CD4-positive, alpha-beta T cell (primary cell): ENCODE results near the gene OLFML2B. TPM values are rescaled to one million over a fixed set of nuclear protein-coding genes. Genes with fewer than 3 reads are reported as not detected.
"Not testable (repeated sequence)": the region's sequence is repeated elsewhere in the genome, so short reads cannot be mapped to it uniquely, and the experiment has no call there.

ENCODE experiments used
- ATAC-seq: fragments of 200-7000 bp; cut with Tn5 transposase; one replicate; pipeline ENCODE4 v1.10.0; 2022; ENCODE audit warnings: mild to moderate bottlenecking; ENCODE audit not compliant: poor library complexity
- CTCF ChIA-PET: fragments of 350-600 bp; sonication (Branson Sonifier 250); formaldehyde crosslinking; loops from one replicate; lab custom pipeline; 2021; ENCODE audit warnings: antibody characterized with exemption, inconsistent platforms; lab: Charles Lee
- POLR2A ChIA-PET: fragments of 350-600 bp; sonication (Branson Sonifier 250); formaldehyde crosslinking; loops from one replicate; lab custom pipeline; 2021; ENCODE audit warnings: antibody characterized with exemption, inconsistent platforms; lab: Charles Lee
- DNase-seq, 14 experiments: peaks; one replicate each; pipeline ENCODE4 v3.0.0-alpha.2; 2013 to 2020; ENCODE audit warnings: mixed read lengths in 2 of 14
- H3K27ac ChIP-seq, 2 donors: one replicate each; pipeline versions ENCODE4 v1.5.1 to v1.7.0; 2013; ENCODE audit warnings: low read length in 2 of 2, low read depth in 1 of 2, mild to moderate bottlenecking in 1 of 2
- H3K27me3 ChIP-seq, 2 experiments: 1 replicate in 1 of 2; 2 replicates in 1 of 2; pipeline versions ENCODE4 v1.6.1 to v1.7.0; 2013; ENCODE audit warnings: low read length in 2 of 2, control low read depth in 1 of 2, mild to moderate bottlenecking in 1 of 2, moderate library complexity in 1 of 2; ENCODE audit not compliant: insufficient read depth in 2 of 2, control insufficient read depth in 1 of 2
- H3K36me3 ChIP-seq: one replicate; pipeline ENCODE4 v1.6.1; 2013; ENCODE audit warnings: low read length, control low read depth; ENCODE audit not compliant: insufficient read depth
- H3K4me1 ChIP-seq: one replicate; pipeline ENCODE4 v1.6.1; 2013; ENCODE audit warnings: low read length, control low read depth; ENCODE audit not compliant: insufficient read depth
- H3K4me3 ChIP-seq: one replicate; pipeline ENCODE4 v1.5.1; 2013; ENCODE audit warnings: mild to moderate bottlenecking, low read length, moderate library complexity
- H3K9me3 ChIP-seq, 2 experiments: 1 replicate in 1 of 2; 2 replicates in 1 of 2; pipeline versions ENCODE4 v1.6.1 to v1.7.0; 2013; ENCODE audit warnings: low read length in 2 of 2, mild to moderate bottlenecking in 2 of 2, control low read depth in 1 of 2, moderate library complexity in 1 of 2; ENCODE audit not compliant: control insufficient read depth in 1 of 2, insufficient read depth in 1 of 2
- H3K27ac Mint-ChIP-seq: one replicate; pipeline ENCODE4 v1.8.0; 2020; ENCODE audit warnings: mixed read lengths
- H3K27me3 Mint-ChIP-seq: one replicate; pipeline ENCODE4 v1.8.0; 2021; ENCODE audit warnings: mixed read lengths
- H3K36me3 Mint-ChIP-seq: one replicate; pipeline ENCODE4 v1.8.0; 2021; ENCODE audit warnings: low read depth, mixed read lengths
- H3K4me1 Mint-ChIP-seq: one replicate; pipeline ENCODE4 v1.8.0; 2021; ENCODE audit warnings: low read depth, mixed read lengths
- H3K4me3 Mint-ChIP-seq: one replicate; pipeline ENCODE4 v1.8.0; 2020; ENCODE audit warnings: mild to moderate bottlenecking, mixed read lengths
- H3K9me3 Mint-ChIP-seq: one replicate; pipeline ENCODE4 v1.8.0; 2020; ENCODE audit warnings: mixed read lengths
- intact Hi-C, 2 experiments: fragments of 100-400 bp; cut with DNase I in 1 of 2; cut with micrococcal nuclease in 1 of 2; formaldehyde crosslinking; loops; one replicate each; pipeline versions ENCODE4 v1.15.1 to v1.9.0; 2023 to 2025; cut with DNase I, micrococcal nuclease
- total RNA-seq, 174 experiments: library from RNA in 2 of 174; stranded (reverse) in 2 of 174; gene quantifications; one replicate each; pipeline ENCODE4 v1.2.3 and lab custom pipeline; 2021 to 2026
- TF ChIP-seq, protein P1 (sequence below): fragments of 200-600 bp; IDR thresholded peaks from one replicate; pipeline ENCODE4 v1.8.0; 2022; ENCODE audit warnings: antibody characterized with exemption, mild to moderate bottlenecking

OLFML2B gene
- total RNA-seq, 2 experiments from 2014 or later: 0.08 TPM; not detected in 1

DNA sequence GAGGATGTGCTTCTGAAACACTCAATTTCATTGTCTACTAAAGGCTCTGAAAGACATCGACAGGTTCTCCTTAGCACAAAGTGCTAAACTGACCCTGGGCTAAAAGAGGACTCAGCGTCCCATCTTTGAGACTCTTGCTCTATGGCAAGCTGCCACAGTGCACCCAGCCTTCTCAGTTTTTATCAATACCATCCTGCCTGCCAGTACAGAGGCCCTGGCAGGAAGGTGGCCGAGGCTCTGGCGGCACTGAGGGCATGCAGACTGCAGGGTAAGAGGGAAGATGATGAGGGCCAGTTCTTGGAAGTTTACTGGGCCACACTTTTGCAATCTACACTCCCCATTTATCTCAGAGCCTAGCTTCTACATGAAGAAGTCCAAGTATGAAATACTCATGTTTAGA, 5.3 kb downstream of the OLFML2B start:
- H3K9me3 ChIP-seq: no peaks in the 10 kb centered on the region
- no peak overlapping the region for H3K27ac Mint-ChIP-seq
- no peaks in the 10 kb centered on the region for H3K36me3 Mint-ChIP-seq
- H3K27me3 Mint-ChIP-seq: peaks cover 4% of the 10 kb centered on the region
- POLR2A ChIA-PET: no interaction called here
- H3K4me1 ChIP-seq: peaks cover 3% of the 10 kb centered on the region
- TF ChIP-seq, protein P1, sequence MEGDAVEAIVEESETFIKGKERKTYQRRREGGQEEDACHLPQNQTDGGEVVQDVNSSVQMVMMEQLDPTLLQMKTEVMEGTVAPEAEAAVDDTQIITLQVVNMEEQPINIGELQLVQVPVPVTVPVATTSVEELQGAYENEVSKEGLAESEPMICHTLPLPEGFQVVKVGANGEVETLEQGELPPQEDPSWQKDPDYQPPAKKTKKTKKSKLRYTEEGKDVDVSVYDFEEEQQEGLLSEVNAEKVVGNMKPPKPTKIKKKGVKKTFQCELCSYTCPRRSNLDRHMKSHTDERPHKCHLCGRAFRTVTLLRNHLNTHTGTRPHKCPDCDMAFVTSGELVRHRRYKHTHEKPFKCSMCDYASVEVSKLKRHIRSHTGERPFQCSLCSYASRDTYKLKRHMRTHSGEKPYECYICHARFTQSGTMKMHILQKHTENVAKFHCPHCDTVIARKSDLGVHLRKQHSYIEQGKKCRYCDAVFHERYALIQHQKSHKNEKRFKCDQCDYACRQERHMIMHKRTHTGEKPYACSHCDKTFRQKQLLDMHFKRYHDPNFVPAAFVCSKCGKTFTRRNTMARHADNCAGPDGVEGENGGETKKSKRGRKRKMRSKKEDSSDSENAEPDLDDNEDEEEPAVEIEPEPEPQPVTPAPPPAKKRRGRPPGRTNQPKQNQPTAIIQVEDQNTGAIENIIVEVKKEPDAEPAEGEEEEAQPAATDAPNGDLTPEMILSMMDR: no peak
- no peak overlapping the region for H3K27ac ChIP-seq
- no peak overlapping the region for H3K4me3 Mint-ChIP-seq
- peaks cover 0 to 5% of the 10 kb centered on the region in 2 experiments for H3K27me3 ChIP-seq
- H3K4me1 Mint-ChIP-seq: no peaks in the 10 kb centered on the region
- H3K4me3 ChIP-seq: no peak overlapping the region
- CTCF ChIA-PET: interaction anchor here (0.7 to 1.8 kb wide), 2 partner anchors 19 kb away, joined by 4 read pairs; no protein-coding TSS in a partner anchor
- intact Hi-C loops: no loop called here
- DNase-seq (no peak), ATAC-seq (no peak)
- H3K9me3 Mint-ChIP-seq: no peaks in the 10 kb centered on the region
- no peaks in the 10 kb centered on the region for H3K36me3 ChIP-seq

DNA sequence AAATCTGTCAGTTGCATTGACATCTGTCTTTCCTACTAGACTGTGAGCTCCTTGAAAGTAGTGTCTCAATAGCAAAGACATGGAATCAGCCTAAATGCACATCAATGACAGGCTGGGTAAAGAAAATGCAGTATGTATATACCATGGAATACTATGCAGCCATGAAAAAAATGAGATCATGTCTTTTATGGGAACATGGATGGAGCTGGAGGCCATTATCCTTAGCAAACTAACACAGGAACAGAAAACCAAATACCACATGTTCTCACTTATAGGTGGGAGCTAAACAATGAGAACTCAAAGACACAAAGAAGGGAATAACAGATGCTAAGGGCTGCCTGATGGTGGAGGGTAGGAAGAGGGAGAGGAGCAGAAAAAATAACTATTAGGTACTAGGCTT, 5.9 kb downstream of the OLFML2B start:
- intact Hi-C loops, H3K9me3 ChIP-seq, ATAC-seq, H3K27ac ChIP-seq, H3K36me3 ChIP-seq, H3K27me3 ChIP-seq, H3K4me3 ChIP-seq, H3K27me3 Mint-ChIP-seq, DNase-seq, H3K9me3 Mint-ChIP-seq, H3K36me3 Mint-ChIP-seq, H3K4me1 Mint-ChIP-seq, H3K4me1 ChIP-seq, POLR2A ChIA-PET, H3K27ac Mint-ChIP-seq, H3K4me3 Mint-ChIP-seq: not testable (repeated sequence)
- CTCF ChIA-PET: interaction anchor here (0.7 kb wide), 1 partner anchor 19 kb away, joined by 4 read pairs; no protein-coding TSS in a partner anchor

DNA sequence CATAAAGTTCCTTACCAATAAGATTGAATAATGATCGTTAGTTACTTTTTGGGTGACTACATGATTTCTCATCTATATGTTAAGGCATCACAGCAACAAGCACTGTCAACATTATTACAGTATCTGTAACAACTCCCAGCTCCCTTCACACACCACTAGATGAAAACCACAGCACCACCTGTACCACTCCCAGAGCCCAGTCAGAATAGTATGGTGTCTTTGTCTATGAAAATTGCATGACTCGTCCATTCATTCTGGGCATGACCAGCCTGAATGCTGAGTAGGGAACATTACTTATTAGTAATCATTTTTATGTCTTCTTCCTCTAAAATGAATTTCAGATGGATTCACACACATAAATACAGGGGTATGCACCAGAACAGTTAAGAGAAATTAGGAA, 7.0 kb downstream of the OLFML2B start:
- POLR2A ChIA-PET: no interaction called here
- Mint-ChIP-seq H3K27ac (no peak overlapping the region), H3K9me3 (no peaks in the 10 kb centered on the region), H3K27me3 (peaks cover 3% of the 10 kb centered on the region), H3K36me3 (no peaks in the 10 kb centered on the region), H3K4me1 (no peaks in the 10 kb centered on the region), H3K4me3 (no peak overlapping the region)
- Histone ChIP-seq H3K27me3 (peaks cover 0 to 2% of the 10 kb centered on the region in 2 experiments), H3K36me3 (no peaks in the 10 kb centered on the region), H3K4me3 (no peak overlapping the region), H3K9me3 (no peaks in the 10 kb centered on the region), H3K27ac (no peak overlapping the region), H3K4me1 (no peaks in the 10 kb centered on the region)
- TF ChIP-seq, protein P1: no peak
- CTCF ChIA-PET: no interaction called here
- no peak for DNase-seq
- intact Hi-C loops: no loop called here
- no peak for ATAC-seq

DNA sequence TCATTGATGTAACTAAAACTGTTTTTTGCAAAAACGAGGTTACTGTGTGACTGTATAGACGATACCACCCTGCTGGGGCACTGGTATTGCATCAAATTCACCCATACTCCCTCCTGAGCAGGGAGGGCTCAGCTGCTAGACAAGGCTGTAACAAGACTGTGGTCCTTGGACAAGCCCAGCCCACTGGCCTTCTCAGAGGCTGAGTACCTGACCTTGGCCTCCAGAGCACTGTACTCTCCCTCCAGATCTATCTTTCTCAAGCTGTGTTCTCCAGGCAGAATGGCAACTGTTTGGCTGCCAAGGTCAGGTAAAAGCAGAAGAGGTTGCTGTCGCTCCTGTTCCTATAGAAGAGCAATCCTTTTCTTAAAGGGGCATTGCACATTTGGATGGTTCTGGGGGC, 8.5 kb downstream of the OLFML2B start:
- no peaks in the 10 kb centered on the region for H3K36me3 ChIP-seq
- H3K9me3 ChIP-seq: no peaks in the 10 kb centered on the region
- Mint-ChIP-seq H3K27ac (no peak overlapping the region), H3K27me3 (peaks cover 3% of the 10 kb centered on the region), H3K4me3 (no peak overlapping the region), H3K36me3 (no peaks in the 10 kb centered on the region), H3K9me3 (no peaks in the 10 kb centered on the region), H3K4me1 (no peaks in the 10 kb centered on the region)
- no peak overlapping the region for H3K27ac ChIP-seq
- no peaks in the 10 kb centered on the region for H3K4me1 ChIP-seq
- no peak overlapping the region for H3K4me3 ChIP-seq
- H3K27me3 ChIP-seq: no peaks in the 10 kb centered on the region
- POLR2A ChIA-PET: no interaction called here
- intact Hi-C loops: no loop called here
- CTCF ChIA-PET: no interaction called here
- DNase-seq (no peak), ATAC-seq (no peak)
- TF ChIP-seq, protein P1: no peak
